Activated gamma-delta T cell treated with Interleukin-2 at 50 U/mL for 16 hours (primary cell): ENCODE results near the gene GULP1.
"Not testable (repeated sequence)": the region's sequence is repeated elsewhere in the genome, so short reads cannot be mapped to it uniquely, and the experiment has no call there.

Experiments
- DNase-seq: peaks from one replicate; pipeline ENCODE4 v3.0.0-alpha.2; 2020

GULP1 gene

GRCh38 chr2:188293601-188294351 lies 2.1 kb downstream of the GULP1 start:
- no peak for DNase-seq

GRCh38 chr2:188294352-188294926 lies 2.8 kb downstream of the GULP1 start:
- DNase-seq: no peak

- no peak for DNase-seq
Observed at GRCh38 chr2:188295067-188295685, 3.5 kb downstream of the GULP1 start.

GRCh38 chr2:188297978-188298377 lies 6.3 kb downstream of the GULP1 start:
- no peak for DNase-seq

GRCh38 chr2:188298937-188299371 lies 7.3 kb downstream of the GULP1 start:
- DNase-seq: not testable (repeated sequence)

GRCh38 chr2:188303363-188304031 lies 11.8 kb downstream of the GULP1 start:
- no peak for DNase-seq

- no peak for DNase-seq
Observed at GRCh38 chr2:188305271-188305670, 13.6 kb downstream of the GULP1 start.

GRCh38 chr2:188306271-188306670 lies 14.6 kb downstream of the GULP1 start:
- no peak for DNase-seq

GRCh38 chr2:188307850-188308283 lies 16.2 kb downstream of the GULP1 start:
- DNase-seq: no peak

- no peak for DNase-seq
Observed at GRCh38 chr2:188308483-188308882, 16.8 kb downstream of the GULP1 start.

GRCh38 chr2:188309364-188309763 lies 17.7 kb downstream of the GULP1 start:
- DNase-seq: no peak

- no peak for DNase-seq
Observed at GRCh38 chr2:188314314-188315054, 22.8 kb downstream of the GULP1 start.

GRCh38 chr2:188315750-188316149 lies 24.1 kb downstream of the GULP1 start:
- no peak for DNase-seq

- DNase-seq: no peak
Observed at GRCh38 chr2:188316342-188316741, 24.7 kb downstream of the GULP1 start.

- DNase-seq: no peak
Observed at GRCh38 chr2:188316791-188317423, 25.2 kb downstream of the GULP1 start.

- no peak for DNase-seq
Observed at GRCh38 chr2:188318161-188318749, 26.6 kb downstream of the GULP1 start.

GRCh38 chr2:188319838-188320237 lies 28.2 kb downstream of the GULP1 start:
- no peak for DNase-seq

GRCh38 chr2:188320861-188321260 lies 29.2 kb downstream of the GULP1 start:
- DNase-seq: no peak

GRCh38 chr2:188322569-188323551 lies 31.2 kb downstream of the GULP1 start:
- no peak for DNase-seq

GRCh38 chr2:188324067-188324466 lies 32.4 kb downstream of the GULP1 start:
- no peak for DNase-seq

- DNase-seq: no peak
Observed at GRCh38 chr2:188326290-188326668, 34.6 kb downstream of the GULP1 start.
